ENCODE measurements around the gene KRTAP10-9.
A peak's percentile ranks its signal among the peaks of the same experiment; 100 is the strongest.
"Not testable (repeated sequence)": the region's sequence is repeated elsewhere in the genome, so short reads cannot be mapped to it uniquely, and the experiment has no call there.

KRTAP10-9 gene

GRCh38 chr21:44644878-44645277, 18.0 kb downstream of the KRTAP10-9 start:
- DNase-seq, result no peak

GRCh38 chr21:44646366-44647221, 19.7 kb downstream of the KRTAP10-9 start, which contains the start of gene KRTAP10-11:
Gene KRTAP10-11, plus strand, starts transcription at chr21:44646414. Its CDS starts 45 bp downstream, at chr21:44646459.
- DNase-seq, result not testable (repeated sequence)

GRCh38 chr21:44647222-44647552, 20.3 kb downstream of the KRTAP10-9 start:
- no peak for DNase-seq

GRCh38 chr21:44648557-44649311, 21.8 kb downstream of the KRTAP10-9 start:
- DNase-seq, result no peak

- DNase-seq, result no peak
Observed at GRCh38 chr21:44649521-44650100, 22.7 kb downstream of the KRTAP10-9 start.

GRCh38 chr21:44650265-44650972, 23.5 kb downstream of the KRTAP10-9 start:
- no peak for DNase-seq

- no peak for DNase-seq
Observed at GRCh38 chr21:44650973-44651675, 24.2 kb downstream of the KRTAP10-9 start.

- DNase-seq, result no peak
Observed at GRCh38 chr21:44653123-44653522, 26.2 kb downstream of the KRTAP10-9 start.

- DNase-seq, result peak; percentile 13
Observed at GRCh38 chr21:44653656-44654575, 27.0 kb downstream of the KRTAP10-9 start.

- no peak for DNase-seq
Observed at GRCh38 chr21:44654576-44655175, 27.8 kb downstream of the KRTAP10-9 start, which contains the start of gene KRTAP12-4. Gene KRTAP12-4, minus strand, starts transcription at chr21:44654659. Its CDS starts 45 bp downstream, at chr21:44654614.

GRCh38 chr21:44656868-44657267, 30.0 kb downstream of the KRTAP10-9 start:
- no peak for DNase-seq

- peak; percentile 63 for DNase-seq
Observed at GRCh38 chr21:44657635-44658540, 31.0 kb downstream of the KRTAP10-9 start, which contains the start of gene KRTAP12-3. Gene KRTAP12-3, plus strand, starts transcription at chr21:44657932. Its CDS starts 48 bp downstream, at chr21:44657980.

- no peak for DNase-seq
Observed at GRCh38 chr21:44658541-44658910, 31.6 kb downstream of the KRTAP10-9 start.

GRCh38 chr21:44658913-44659595, 32.2 kb downstream of the KRTAP10-9 start:
- peak; percentile 26 for DNase-seq

GRCh38 chr21:44661567-44661966, 34.7 kb downstream of the KRTAP10-9 start:
- not testable (repeated sequence) for DNase-seq

GRCh38 chr21:44664691-44665090, 37.8 kb downstream of the KRTAP10-9 start:
- no peak for DNase-seq

- no peak for DNase-seq
Observed at GRCh38 chr21:44666401-44667320, 39.8 kb downstream of the KRTAP10-9 start, which contains the start of gene KRTAP12-2. Gene KRTAP12-2, minus strand, starts transcription at chr21:44666927. Its CDS starts 41 bp downstream, at chr21:44666886.
